OCI-LY7 (cell line): ENCODE results near the gene ITGB3. TPM values are rescaled to one million over a fixed set of nuclear protein-coding genes. Genes with fewer than 3 reads are reported as not detected.

Source experiments
- BruUV-seq: library from RNA; stranded (reverse); fragments of 400-500 nt; replicated peaks from 2 replicates; lab custom pipeline; 2021; lab: Mats Ljungman, UMichigan
- CTCF ChIA-PET: fragments of 300-600 bp; sonication (Branson Sonifier 250); formaldehyde crosslinking; loops from one replicate; lab custom pipeline; 2022; ENCODE audit warnings: antibody characterized with exemption; ENCODE audit not compliant: unreplicated experiment; lab: Charles Lee
- POLR2A ChIA-PET: fragments of 300-600 bp; sonication (Branson Sonifier 250); formaldehyde crosslinking; loops from one replicate; lab custom pipeline; 2022; ENCODE audit warnings: antibody characterized with exemption; lab: Charles Lee
- DNase-seq: peaks from one replicate; pipeline ENCODE4 v3.0.0-alpha.2; 2015; ENCODE audit warnings: low spot score
- H2AFZ ChIP-seq: fragments of 200-600 bp; sonication (generic), shearing (Covaris generic); 2 replicates; pipeline ENCODE4 v1.6.1; 2014; ENCODE audit warnings: mild to moderate bottlenecking, antibody characterized with exemption, low read length, moderate library complexity
- H3K27ac ChIP-seq: fragments of 200-600 bp; sonication (generic); 2 replicates; pipeline ENCODE4 v1.5.1; 2014; ENCODE audit warnings: mixed run types, low read depth, mild to moderate bottlenecking, moderate library complexity, low read length, inconsistent platforms; ENCODE audit not compliant: poor library complexity, severe bottlenecking
- H3K36me3 ChIP-seq: fragments of 200-600 bp; sonication (generic); 2 replicates; pipeline ENCODE4 v1.6.1; 2014; ENCODE audit warnings: mild to moderate bottlenecking, antibody characterized with exemption, low read length, moderate library complexity, mixed read lengths; ENCODE audit not compliant: insufficient read depth
- H3K4me1 ChIP-seq: fragments of 200-600 bp; sonication (generic); 2 replicates; pipeline ENCODE4 v1.5.1; 2014; ENCODE audit warnings: mild to moderate bottlenecking, low read length; ENCODE audit not compliant: insufficient read depth, poor library complexity, severe bottlenecking
- H3K4me2 ChIP-seq: fragments of 200-600 bp; sonication (generic); 2 replicates; pipeline ENCODE4 v1.6.1; 2014; ENCODE audit warnings: mild to moderate bottlenecking, low read length
- H3K4me3 ChIP-seq: fragments of 200-600 bp; sonication (generic); 2 replicates; pipeline ENCODE4 v1.5.1; 2014; ENCODE audit warnings: mild to moderate bottlenecking, low read depth, low read length; ENCODE audit not compliant: poor library complexity, severe bottlenecking
- H3K79me2 ChIP-seq: fragments of 200-600 bp; sonication (generic); 2 replicates; pipeline ENCODE4 v1.6.1; 2016; ENCODE audit warnings: low read depth, mild to moderate bottlenecking, low read length, moderate library complexity, mixed read lengths; ENCODE audit not compliant: insufficient read depth
- H3K9me2 ChIP-seq: fragments of 200-600 bp; sonication (generic); 2 replicates; pipeline ENCODE4 v1.6.1; 2016; ENCODE audit warnings: mild to moderate bottlenecking, low read length, mixed read lengths; ENCODE audit not compliant: insufficient read depth
- H3K9me3 ChIP-seq: fragments of 200-600 bp; sonication (generic); 2 replicates; pipeline ENCODE4 v1.6.1; 2014; ENCODE audit warnings: mild to moderate bottlenecking, mixed run types, low read length, mixed read lengths
- H4K20me1 ChIP-seq: fragments of 200-600 bp; sonication (generic); 2 replicates; pipeline ENCODE4 v1.6.1; 2014; ENCODE audit warnings: mild to moderate bottlenecking, antibody characterized with exemption, low read length, moderate library complexity, mixed read lengths; ENCODE audit not compliant: insufficient read depth
- EZH2phosphoT487 ChIP-seq: fragments of 200-600 bp; sonication (generic); IDR thresholded peaks from 2 replicates; pipeline ENCODE4 v1.6.1; 2018; ENCODE audit warnings: low read depth, borderline replicate concordance, mild to moderate bottlenecking, mixed run types, antibody characterized with exemption, low read length, moderate library complexity, mixed read lengths
- intact Hi-C: fragments of 100-400 bp; cut with micrococcal nuclease; formaldehyde crosslinking; loops from one replicate; pipeline ENCODE4 v1.10.0; 2022; ENCODE audit not compliant: unreplicated experiment
- total RNA-seq, 2 experiments: library from RNA; depleted of rRNA in 1 of 2; stranded (reverse); fragments of >200 nt in 1 of 2; shearing (Covaris generic) in 1 of 2; gene quantifications; 2 replicates each; pipeline ENCODE4 v1.2.3, GENCODE V29; 2014 to 2022
- TF ChIP-seq, protein P1 (sequence below): fragments of 200-600 bp; sonication (generic); conservative IDR thresholded peaks from 2 replicates; pipeline ENCODE4 v1.5.1; 2014; ENCODE audit warnings: mild to moderate bottlenecking, antibody characterized with exemption, low read length, moderate library complexity, mixed read lengths

ITGB3 gene
- total RNA-seq, 2 experiments from 2014 or later, result not detected

DNA sequence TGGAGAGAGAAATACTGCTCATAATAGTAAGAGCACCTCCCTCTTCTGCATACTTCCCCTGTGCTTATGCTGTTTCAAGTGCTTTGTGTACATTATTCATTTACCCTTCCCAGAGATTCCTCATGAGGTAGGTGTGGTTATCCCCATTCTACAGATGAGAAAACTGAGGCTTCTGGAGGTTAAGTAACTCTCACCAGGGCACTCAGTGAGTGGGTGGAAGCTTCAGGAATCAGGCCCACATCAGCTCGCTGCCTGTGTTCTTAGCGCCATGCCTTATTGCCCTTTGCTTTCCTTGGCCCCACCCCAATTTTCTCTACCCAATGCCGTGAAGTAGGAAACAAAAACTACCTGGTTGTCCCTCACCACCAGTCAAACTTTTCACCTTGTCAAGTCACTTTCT, 18.1 kb upstream of the ITGB3 start:
- ChIA-PET POLR2A (no interaction called here), CTCF (no interaction called here)
- Histone ChIP-seq H3K4me3 (no peak overlapping the region), H3K9me2 (no peaks in the 10 kb centered on the region), H2AFZ (no peak overlapping the region), H3K27ac (no peak overlapping the region), H4K20me1 (no peaks in the 10 kb centered on the region), H3K36me3 (no peaks in the 10 kb centered on the region), H3K9me3 (0 out of 2 replicates have a peak, but pooled peaks cover 10% of the 10 kb centered on the region), H3K79me2 (no peaks in the 10 kb centered on the region), H3K4me1 (peaks cover 26% of the 10 kb centered on the region), H3K4me2 (no peak overlapping the region)
- intact Hi-C loops, result no loop called here
- no peak for DNase-seq
- BruUV-seq, result no TSS peak
- TF ChIP-seq, protein P1, sequence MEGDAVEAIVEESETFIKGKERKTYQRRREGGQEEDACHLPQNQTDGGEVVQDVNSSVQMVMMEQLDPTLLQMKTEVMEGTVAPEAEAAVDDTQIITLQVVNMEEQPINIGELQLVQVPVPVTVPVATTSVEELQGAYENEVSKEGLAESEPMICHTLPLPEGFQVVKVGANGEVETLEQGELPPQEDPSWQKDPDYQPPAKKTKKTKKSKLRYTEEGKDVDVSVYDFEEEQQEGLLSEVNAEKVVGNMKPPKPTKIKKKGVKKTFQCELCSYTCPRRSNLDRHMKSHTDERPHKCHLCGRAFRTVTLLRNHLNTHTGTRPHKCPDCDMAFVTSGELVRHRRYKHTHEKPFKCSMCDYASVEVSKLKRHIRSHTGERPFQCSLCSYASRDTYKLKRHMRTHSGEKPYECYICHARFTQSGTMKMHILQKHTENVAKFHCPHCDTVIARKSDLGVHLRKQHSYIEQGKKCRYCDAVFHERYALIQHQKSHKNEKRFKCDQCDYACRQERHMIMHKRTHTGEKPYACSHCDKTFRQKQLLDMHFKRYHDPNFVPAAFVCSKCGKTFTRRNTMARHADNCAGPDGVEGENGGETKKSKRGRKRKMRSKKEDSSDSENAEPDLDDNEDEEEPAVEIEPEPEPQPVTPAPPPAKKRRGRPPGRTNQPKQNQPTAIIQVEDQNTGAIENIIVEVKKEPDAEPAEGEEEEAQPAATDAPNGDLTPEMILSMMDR, result no peak
- no peak for TF ChIP-seq EZH2phosphoT487

DNA sequence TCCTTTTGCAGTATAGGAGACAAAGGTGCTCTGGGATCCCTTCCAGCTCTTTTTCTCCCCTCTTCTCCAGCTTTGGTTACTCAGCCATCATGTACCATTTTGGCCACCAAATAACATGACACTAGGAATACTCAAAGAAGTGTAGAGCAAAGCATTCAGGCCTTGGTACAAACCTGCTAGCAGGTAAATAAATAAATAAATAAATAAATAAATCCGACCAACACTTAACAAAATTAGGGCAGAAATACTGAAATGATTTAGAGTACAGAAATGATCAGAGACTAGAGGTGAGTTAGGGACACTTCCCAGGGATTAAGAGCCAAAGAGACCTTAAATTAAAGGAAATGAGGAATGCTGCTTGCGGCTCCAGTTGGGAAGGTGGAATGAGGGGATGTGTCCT, 17.7 kb upstream of the ITGB3 start:
- DNase-seq, result no peak
- CTCF ChIA-PET, result no interaction called here

DNA sequence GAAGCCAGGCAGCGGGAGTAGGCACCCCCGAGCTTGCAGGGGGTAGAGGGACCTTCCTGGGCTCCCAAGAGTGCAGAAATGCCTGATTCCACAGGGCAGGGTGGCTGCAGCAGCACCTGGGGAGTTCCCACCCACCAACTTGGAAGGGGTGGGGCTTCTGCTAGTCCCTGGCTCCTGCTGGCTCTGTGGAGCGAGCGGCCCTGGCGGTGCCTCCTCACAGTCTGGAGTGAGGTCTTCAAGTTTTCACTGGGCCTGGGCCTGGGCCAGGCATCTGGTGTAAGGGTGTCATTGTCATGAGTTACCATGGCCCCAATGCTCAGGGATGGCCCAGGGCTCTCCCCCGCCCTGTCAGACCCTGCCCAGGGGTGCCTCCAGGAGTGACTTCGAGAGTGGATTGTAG, 15.8 kb upstream of the ITGB3 start:
- no peaks in the 10 kb centered on the region for H3K36me3 ChIP-seq
- DNase-seq, result no peak
- TF ChIP-seq EZH2phosphoT487, result no peak
- TF ChIP-seq, protein P1, result no peak
- H3K4me1 ChIP-seq, result peaks cover 13% of the 10 kb centered on the region
- no peaks in the 10 kb centered on the region for H3K79me2 ChIP-seq
- no peaks in the 10 kb centered on the region for H4K20me1 ChIP-seq
- no peak overlapping the region for H3K27ac ChIP-seq
- no peak overlapping the region for H2AFZ ChIP-seq
- 0 out of 2 replicates have a peak, but pooled peaks cover 10% of the 10 kb centered on the region for H3K9me3 ChIP-seq
- ChIA-PET CTCF (no interaction called here), POLR2A (no interaction called here)
- BruUV-seq, result no TSS peak
- intact Hi-C loops, result no loop called here
- no peaks in the 10 kb centered on the region for H3K9me2 ChIP-seq
- H3K4me2 ChIP-seq, result no peak overlapping the region
- H3K4me3 ChIP-seq, result no peak overlapping the region

More for the DNA sequence above, 17.7 kb upstream of the ITGB3 start:
- Histone ChIP-seq H4K20me1 (no peaks in the 10 kb centered on the region), H3K4me1 (peaks cover 23% of the 10 kb centered on the region), H3K4me3 (no peak overlapping the region), H3K27ac (no peak overlapping the region), H3K9me3 (0 out of 2 replicates have a peak, but pooled peaks cover 10% of the 10 kb centered on the region), H3K4me2 (no peak overlapping the region), H3K79me2 (no peaks in the 10 kb centered on the region), H3K9me2 (no peaks in the 10 kb centered on the region), H2AFZ (no peak overlapping the region), H3K36me3 (no peaks in the 10 kb centered on the region)
- BruUV-seq, result no TSS peak
- intact Hi-C loops, result no loop called here
- POLR2A ChIA-PET, result no interaction called here
- TF ChIP-seq, protein P1, result no peak
- TF ChIP-seq EZH2phosphoT487, result no peak
